PFSK-1 (cell line): Measurements from ENCODE around the gene IL1A.

Experiments used
- POLR2AphosphoS5 ChIP-seq: IDR thresholded peaks from 2 replicates; pipeline ENCODE4 v1.6.1; 2012; ENCODE audit warnings: low read depth, mild to moderate bottlenecking, control low read depth, low read length, moderate library complexity
- TAF1 ChIP-seq: IDR thresholded peaks from 2 replicates; pipeline ENCODE4 v1.6.1; 2012; ENCODE audit warnings: low read length, control low read depth, borderline replicate concordance; ENCODE audit not compliant: insufficient read depth

- TF ChIP-seq POLR2AphosphoS5 = no peak
- TF ChIP-seq TAF1 = no peak
These were observed 3.6 kb upstream of the IL1A start for GRCh38 chr2:112787729-112788393.
